Glomerular visceral epithelial cell (primary cell): ENCODE data around the gene ACACB.

Source experiments
- DNase-seq: peaks from one replicate; pipeline ENCODE4 v3.0.0-alpha.2; 2016; ENCODE audit errors: extremely low spot score

The ACACB gene

DNA sequence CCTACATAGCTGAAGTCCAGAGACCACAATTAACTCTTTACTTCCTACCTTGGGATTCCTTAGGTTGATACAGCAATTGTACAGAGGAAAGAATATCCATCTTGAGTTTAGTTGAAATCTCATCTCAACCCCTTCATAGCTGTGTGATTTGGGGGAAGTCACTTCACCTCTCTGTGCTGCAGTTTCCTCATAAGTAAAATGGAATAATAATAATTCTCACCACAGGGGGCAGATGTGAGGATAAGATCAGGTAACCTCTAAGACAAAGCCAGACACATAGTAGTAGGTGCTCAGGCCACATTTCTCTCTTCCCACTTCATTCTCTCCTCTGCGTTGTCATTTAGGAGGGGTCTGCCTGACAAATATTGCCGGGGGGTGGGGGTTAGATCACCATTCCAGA is 186.0 kb downstream of the ACACB start:
- DNase-seq: no peak

GRCh38 chr12:109302770-109303169 is 186.4 kb downstream of the ACACB start:
- DNase-seq: no peak

DNA sequence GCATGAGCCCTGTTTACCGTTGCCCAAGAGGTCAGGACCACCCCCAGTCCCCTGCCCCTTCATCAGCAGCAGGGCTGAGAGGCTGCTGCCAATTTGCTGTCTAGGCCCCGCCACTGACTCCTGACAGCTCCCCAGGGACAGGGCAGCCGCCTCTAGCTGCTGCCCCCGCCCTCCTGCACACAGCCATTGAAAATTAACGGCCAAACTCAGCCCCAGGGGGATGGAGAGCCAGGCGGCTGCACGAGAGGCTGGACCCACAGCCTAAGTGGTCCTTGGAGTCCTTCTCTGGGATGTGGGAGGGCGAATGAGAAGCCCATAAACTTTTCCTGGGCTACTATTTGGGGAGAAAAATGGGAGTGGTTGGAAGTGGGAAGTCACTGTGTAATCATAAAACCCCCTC is 188.1 kb downstream of the ACACB start:
- no peak for DNase-seq

DNA sequence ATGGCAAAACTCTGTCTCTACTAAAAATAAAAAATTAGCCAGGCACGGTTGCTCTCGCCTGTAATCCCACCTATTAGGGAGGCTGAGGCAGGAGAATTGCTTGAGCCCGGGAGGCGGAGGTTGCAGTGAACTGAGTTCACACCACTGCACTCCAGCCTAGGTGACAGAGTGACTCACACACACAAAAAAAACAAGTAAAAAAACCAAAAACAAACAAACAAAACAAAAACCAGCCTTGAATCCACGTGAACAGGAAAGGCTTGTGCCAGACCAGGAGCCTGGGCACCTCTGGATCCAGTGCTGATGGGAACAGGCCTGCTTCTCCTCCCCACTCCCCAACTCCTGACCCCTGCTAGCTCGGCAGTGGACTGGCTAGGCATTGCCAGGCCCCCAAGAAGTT is 189.2 kb downstream of the ACACB start:
- DNase-seq: no peak

- DNase-seq: no peak
These were observed 190.7 kb downstream of the ACACB start for GRCh38 chr12:109307051-109307450.

DNA sequence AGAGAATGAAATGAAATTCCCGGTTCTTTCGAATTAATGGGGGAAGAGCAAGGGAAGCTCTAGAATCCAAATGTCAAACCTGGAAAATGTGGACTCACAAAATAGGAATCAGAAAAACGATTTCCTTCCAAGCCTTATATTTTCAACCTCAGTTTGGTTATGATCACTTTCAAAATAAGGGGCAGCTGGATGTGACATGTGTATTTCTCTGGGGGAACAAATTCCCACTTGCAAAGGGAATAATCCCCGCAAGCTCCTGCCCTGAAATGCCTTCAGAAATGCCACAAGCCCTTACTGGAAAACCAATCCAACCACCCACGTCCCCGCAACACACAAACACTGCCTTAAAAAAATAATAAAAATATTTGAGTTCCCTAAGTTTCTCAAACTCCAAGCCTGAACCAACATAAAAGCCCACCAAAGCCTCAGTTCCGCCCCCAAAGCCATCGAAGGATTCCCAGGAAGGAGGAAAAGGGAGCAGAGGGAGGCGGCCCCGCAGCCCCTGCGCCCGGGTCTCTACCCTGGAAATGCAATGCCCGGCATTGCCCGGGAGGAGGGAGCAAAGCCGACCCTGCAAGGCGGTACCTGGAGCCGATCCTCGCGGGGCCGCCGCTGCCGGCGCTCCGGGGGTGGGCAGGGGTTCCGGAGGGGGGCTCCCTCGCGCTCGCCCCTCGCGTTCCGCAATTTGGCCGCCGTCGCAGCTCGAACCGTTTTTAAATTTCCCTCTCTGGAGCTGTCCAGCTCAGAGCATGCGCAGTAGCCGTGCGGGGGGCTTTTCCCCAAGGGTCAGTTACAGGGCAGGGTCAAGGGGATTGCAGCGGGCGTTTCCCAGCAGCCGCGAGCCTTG is 192.4 kb downstream of the ACACB start, which contains the start of gene FOXN4:
FOXN4 (minus strand) TSS at position 751 of the 847 bp plus-strand sequence. CDS start 963 bp downstream, outside the sequence.
- no peak for DNase-seq

- no peak for DNase-seq
These were observed 193.2 kb downstream of the ACACB start for GRCh38 chr12:109309381-109310246.

DNA sequence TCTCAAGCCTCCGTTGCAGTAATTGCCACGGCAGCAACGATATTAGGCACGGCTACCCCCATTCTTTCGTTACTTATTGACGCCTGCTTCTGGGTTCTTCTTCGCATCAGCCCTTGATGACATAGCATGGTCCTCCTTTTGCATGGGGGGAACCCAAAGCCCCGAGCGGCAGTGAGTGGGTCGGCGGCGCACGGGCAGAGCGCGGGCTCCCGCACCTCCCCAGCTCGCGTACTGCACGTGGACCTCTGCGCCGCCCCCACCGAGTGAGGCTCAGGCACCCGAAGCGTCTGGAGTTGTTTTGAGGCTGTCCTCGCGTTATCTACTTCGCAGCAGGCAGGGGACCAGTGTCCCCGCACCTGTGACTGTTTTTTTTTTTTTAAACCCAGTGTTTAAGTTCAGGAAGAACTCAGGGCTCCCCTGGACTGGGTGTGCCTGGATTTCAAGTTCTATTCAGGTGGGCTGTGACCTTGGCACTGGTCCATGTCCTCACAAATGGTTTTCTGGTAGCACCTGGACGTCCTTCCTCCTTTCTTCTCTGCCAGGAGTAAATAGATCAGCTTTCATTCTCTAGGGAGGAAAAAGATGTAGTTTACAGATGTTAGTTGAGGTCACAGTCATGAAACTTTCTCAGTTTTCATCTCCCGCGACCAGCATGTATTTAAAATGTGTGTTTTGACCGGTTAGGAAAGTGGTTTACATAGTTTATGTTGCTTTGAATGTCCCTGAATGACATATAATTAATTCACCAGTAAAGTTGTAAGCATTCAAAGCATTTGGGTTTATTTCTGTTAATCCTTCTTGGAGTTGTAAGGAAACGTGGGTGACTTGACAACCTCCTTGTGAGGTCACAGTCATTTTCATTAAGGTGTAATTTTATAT is 194.1 kb downstream of the ACACB start:
- DNase-seq: no peak
